ENCODE measurements around the gene CLEC2D.
"Not testable (repeated sequence)": the region's sequence is repeated elsewhere in the genome, so short reads cannot be mapped to it uniquely, and the experiment has no call there.

CLEC2D gene

DNA sequence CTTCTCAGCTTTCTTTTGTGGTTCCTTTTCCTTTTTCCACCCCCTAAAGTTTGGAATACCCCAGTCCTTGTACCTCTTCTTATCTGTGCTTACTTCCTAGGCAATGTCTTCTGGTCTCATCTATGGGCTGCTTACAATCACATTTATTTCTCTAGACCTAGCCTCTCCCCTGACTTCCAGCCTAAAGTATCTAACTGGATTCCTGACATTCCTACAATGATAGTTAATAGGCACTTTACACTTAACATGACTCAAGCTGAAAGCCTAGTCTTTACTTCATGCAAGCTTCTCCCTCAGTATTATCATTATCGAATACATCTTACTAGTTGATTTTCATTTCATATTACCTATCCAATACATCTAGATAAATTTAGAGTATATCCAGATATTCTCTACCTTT, 42.2 kb downstream of the CLEC2D start:
- DNase-seq (ENCODE audit: low spot score), result no peak
- TF ChIP-seq, protein P1, sequence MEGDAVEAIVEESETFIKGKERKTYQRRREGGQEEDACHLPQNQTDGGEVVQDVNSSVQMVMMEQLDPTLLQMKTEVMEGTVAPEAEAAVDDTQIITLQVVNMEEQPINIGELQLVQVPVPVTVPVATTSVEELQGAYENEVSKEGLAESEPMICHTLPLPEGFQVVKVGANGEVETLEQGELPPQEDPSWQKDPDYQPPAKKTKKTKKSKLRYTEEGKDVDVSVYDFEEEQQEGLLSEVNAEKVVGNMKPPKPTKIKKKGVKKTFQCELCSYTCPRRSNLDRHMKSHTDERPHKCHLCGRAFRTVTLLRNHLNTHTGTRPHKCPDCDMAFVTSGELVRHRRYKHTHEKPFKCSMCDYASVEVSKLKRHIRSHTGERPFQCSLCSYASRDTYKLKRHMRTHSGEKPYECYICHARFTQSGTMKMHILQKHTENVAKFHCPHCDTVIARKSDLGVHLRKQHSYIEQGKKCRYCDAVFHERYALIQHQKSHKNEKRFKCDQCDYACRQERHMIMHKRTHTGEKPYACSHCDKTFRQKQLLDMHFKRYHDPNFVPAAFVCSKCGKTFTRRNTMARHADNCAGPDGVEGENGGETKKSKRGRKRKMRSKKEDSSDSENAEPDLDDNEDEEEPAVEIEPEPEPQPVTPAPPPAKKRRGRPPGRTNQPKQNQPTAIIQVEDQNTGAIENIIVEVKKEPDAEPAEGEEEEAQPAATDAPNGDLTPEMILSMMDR (IDR thresholded peaks at IDR 0.05), result no peak
- no peak overlapping the region for H3K27ac ChIP-seq
- H3K4me3 ChIP-seq, result no peak overlapping the region

DNA sequence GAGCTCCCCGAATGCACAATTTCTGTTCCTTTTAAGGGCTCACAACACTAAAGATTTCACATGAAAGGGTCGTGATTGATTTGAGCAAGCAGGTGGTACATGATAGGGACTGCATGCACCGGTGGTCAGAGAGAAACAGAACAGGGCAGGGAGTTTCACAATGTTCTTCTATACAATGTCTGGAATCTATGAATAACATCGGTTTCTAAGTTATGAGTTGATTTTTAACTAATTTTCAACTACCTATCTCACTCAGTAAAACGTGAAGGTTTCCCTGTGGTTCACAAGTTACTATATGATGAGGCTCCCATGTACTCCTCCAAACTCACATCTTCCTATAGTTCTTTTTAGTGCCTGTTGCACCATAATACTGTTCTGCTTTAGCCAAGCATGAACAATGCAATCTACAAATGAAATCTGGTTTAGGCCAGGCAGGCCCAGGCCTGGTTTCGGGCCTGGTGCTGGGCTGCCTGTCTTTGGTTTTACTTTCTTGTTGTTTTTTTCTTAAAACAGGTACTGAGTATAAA, 43.6 kb downstream of the CLEC2D start:
- not testable (repeated sequence) for H3K4me3 ChIP-seq; DNase-seq (ENCODE audit: low spot score); H3K27ac ChIP-seq

- TF ChIP-seq, protein P1 (IDR thresholded peaks at IDR 0.05), result no peak
- no peak overlapping the region for H3K27ac ChIP-seq
- DNase-seq (ENCODE audit: low spot score), result no peak
Measured at GRCh38 chr12:9717070-9717925, 47.8 kb downstream of the CLEC2D start.

GRCh38 chr12:9718968-9719367, 49.5 kb downstream of the CLEC2D start:
- no peak for DNase-seq (ENCODE audit: low spot score)
- no peak overlapping the region for H3K27ac ChIP-seq
- TF ChIP-seq, protein P1 (IDR thresholded peaks at IDR 0.05), result no peak

More at GRCh38 chr12:9717070-9717925, 47.8 kb downstream of the CLEC2D start:
- no peak overlapping the region for H3K4me3 ChIP-seq

DNA sequence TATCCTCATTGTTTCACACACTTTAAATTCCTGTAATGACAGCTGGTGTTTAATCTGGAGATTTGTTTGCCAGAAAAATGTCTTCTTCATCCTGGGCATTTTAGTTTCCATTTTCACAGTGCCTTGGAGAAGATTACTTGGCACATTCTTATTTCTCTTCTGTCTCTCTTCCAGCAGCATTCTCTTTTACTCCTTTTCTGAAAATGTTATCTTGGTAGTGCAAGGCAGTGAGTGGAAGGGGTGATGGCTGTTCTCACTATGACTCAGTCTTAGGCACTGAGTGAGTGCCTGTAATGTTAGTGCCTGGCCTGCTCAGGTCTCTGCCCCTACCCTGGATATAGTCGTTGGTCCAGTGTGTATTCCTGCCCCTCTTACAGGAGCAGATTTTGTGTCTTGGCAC, 50.3 kb downstream of the CLEC2D start:
- TF ChIP-seq, protein P1 (IDR thresholded peaks at IDR 0.05), result no peak
- Histone ChIP-seq H3K27ac (no peak overlapping the region), H3K4me3 (no peak overlapping the region)
- DNase-seq (ENCODE audit: low spot score), result no peak

More at GRCh38 chr12:9718968-9719367, 49.5 kb downstream of the CLEC2D start:
- H3K4me3 ChIP-seq, result no peak overlapping the region

GRCh38 chr12:9721394-9722092, 52.0 kb downstream of the CLEC2D start:
- Histone ChIP-seq H3K27ac (no peak overlapping the region), H3K4me3 (no peak overlapping the region)
- DNase-seq (ENCODE audit: low spot score), result no peak
- TF ChIP-seq, protein P1 (IDR thresholded peaks at IDR 0.05), result no peak

GRCh38 chr12:9724023-9724422, 54.5 kb downstream of the CLEC2D start:
- no peak overlapping the region for H3K4me3 ChIP-seq
- H3K27ac ChIP-seq, result no peak overlapping the region
- no peak for DNase-seq (ENCODE audit: low spot score)
- TF ChIP-seq, protein P1 (IDR thresholded peaks at IDR 0.05), result no peak
